Esophagus squamous epithelium (tissue), 5 donors: ENCODE measurements around the gene CMTM6. TPM values are rescaled to one million over a fixed set of nuclear protein-coding genes. Genes with fewer than 3 reads are reported as not detected.

Source experiments
- DNase-seq: peaks from one replicate; lab custom pipeline; 2025; lab: John Stamatoyannopoulos, UW
- H3K27ac ChIP-seq, 4 donors: fragments of 200-600 bp; sonication (generic); one replicate each; pipeline ENCODE4 v1.5.1; 2016 to 2019; ENCODE audit warnings: mild to moderate bottlenecking in 1 of 4
- H3K27me3 ChIP-seq, 4 donors: fragments of 200-600 bp; sonication (generic); 1 replicate in 3 of 4; 2 replicates in 1 of 4; pipeline versions ENCODE4 v1.5.1 to v1.6.0; 2017 to 2021; ENCODE audit warnings: antibody characterized with exemption in 1 of 4
- H3K36me3 ChIP-seq, 3 donors: fragments of 200-600 bp; sonication (generic); one replicate each; pipeline ENCODE4 v1.5.1; 2016 to 2019
- H3K4me1 ChIP-seq, 3 donors: fragments of 200-600 bp; sonication (generic); one replicate each; pipeline ENCODE4 v1.5.1; 2017 to 2019
- H3K4me3 ChIP-seq, 4 donors: fragments of 200-600 bp; sonication (generic); 1 replicate in 3 of 4; 2 replicates in 1 of 4; pipeline ENCODE4 v1.5.1; 2016 to 2019; ENCODE audit warnings: mild to moderate bottlenecking in 2 of 4, moderate library complexity in 1 of 4
- H3K9me3 ChIP-seq, 3 donors: fragments of 200-600 bp; sonication (generic); one replicate each; pipeline ENCODE4 v1.5.1; 2016 to 2019
- POLR2A ChIP-seq, 4 donors: fragments of 450-650 bp; IDR thresholded peaks; one replicate each; pipeline ENCODE4 v1.6.1; 2017; ENCODE audit warnings: antibody characterized with exemption in 4 of 4, mild to moderate bottlenecking in 4 of 4, moderate library complexity in 3 of 4
- WGBS, 2 donors: methylation state at CpG; one replicate each; pipeline ENCODE4 v1.1.5; 2018; 5-methylcytosine and 5-hydroxymethylcytosine counted together
- intact Hi-C: fragments of 100-400 bp; cut with DNase I; formaldehyde crosslinking; loops from one replicate; pipeline ENCODE4 v1.15.0; 2022
- total RNA-seq, 4 donors: library from RNA; depleted of rRNA; stranded (reverse); fragments of >200 nt; gene quantifications; one replicate each; pipeline ENCODE4 v1.1.0, GENCODE V29; 2016
- TF ChIP-seq, protein P1 (sequence below), 6 experiments: fragments of 450-650 bp in 4 of 6; fragments of 200-600 bp in 2 of 6; sonication (generic) in 2 of 6; IDR thresholded peaks; one replicate each; pipeline ENCODE4 v1.5.1; 2016 to 2019; ENCODE audit warnings: antibody characterized with exemption in 6 of 6, mild to moderate bottlenecking in 4 of 6, moderate library complexity in 4 of 6
- donor health status: DM: yes; HTN: yes; CAD: no.

CMTM6 gene
- total RNA-seq, 4 donors from 2014 or later: 36.6 to 70.9 (median 63.9) TPM

DNA sequence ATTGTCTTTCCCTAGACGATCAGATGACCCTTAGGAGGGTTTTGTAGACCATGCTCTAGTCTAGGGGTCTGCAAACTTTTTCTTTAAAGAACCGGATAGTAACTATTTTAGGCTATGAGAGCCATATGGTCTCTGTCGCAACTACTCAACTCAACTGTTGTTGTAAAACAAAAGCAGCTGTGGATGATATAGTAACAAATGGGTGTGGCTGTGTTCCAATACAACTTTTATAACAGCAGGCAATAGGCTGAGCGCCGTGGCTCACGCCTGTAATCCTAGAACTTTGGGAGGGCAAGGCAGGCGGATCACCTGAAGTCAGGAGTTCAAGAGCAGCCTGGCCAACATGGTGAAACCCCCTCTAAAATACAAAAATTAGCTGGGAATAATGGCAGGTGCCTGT, 6.1 kb upstream of the CMTM6 start:
- no peak for TF ChIP-seq POLR2A (IDR thresholded peaks at IDR 0.05)
- no peak overlapping the region for H3K4me3 ChIP-seq
- intact Hi-C loops: no loop called here
- H3K36me3 ChIP-seq: no peaks in the 10 kb centered on the region
- no peaks in the 10 kb centered on the region for H3K9me3 ChIP-seq
- H3K4me1 ChIP-seq: no peaks in the 10 kb centered on the region
- H3K27ac ChIP-seq: no peak overlapping the region
- no peaks in the 10 kb centered on the region for H3K27me3 ChIP-seq
- WGBS, 2 donors: 36 to 68% methylated on average over 6 to 7 of the region's 7 CpGs
- no peak for DNase-seq

DNA sequence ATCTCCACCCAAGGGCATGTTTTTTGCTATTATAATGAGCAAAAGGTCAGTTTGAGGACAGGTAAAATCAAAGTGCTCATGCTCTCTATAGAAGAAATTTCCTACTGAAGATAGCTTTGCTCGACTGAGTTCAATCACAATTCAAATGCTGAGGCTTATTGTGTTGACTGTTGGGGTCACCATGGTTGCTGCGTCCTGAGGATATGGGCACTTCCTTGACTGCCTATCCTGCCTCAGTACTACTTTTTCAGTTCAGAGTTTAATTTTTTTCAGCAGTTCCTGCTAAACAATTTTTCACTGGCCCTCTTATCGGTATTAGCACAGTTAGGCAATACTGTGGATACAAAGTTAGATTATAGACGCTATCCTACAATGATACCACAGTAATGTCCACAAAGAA, 3.8 kb upstream of the CMTM6 start:
- intact Hi-C loops: no loop called here
- H3K4me3 ChIP-seq: no peak overlapping the region
- H3K4me1 ChIP-seq: peaks cover 0 to 13% (median 4%) of the 10 kb centered on the region in 3 donors
- no peak for DNase-seq
- WGBS, 2 donors: 78 to 80% methylated on average over 4 of the region's 4 CpGs
- H3K36me3 ChIP-seq: no peaks in the 10 kb centered on the region
- H3K27me3 ChIP-seq: no peaks in the 10 kb centered on the region
- H3K9me3 ChIP-seq: no peaks in the 10 kb centered on the region
- no peak overlapping the region for H3K27ac ChIP-seq
- no peak for TF ChIP-seq POLR2A (IDR thresholded peaks at IDR 0.05)
- TF ChIP-seq, protein P1, sequence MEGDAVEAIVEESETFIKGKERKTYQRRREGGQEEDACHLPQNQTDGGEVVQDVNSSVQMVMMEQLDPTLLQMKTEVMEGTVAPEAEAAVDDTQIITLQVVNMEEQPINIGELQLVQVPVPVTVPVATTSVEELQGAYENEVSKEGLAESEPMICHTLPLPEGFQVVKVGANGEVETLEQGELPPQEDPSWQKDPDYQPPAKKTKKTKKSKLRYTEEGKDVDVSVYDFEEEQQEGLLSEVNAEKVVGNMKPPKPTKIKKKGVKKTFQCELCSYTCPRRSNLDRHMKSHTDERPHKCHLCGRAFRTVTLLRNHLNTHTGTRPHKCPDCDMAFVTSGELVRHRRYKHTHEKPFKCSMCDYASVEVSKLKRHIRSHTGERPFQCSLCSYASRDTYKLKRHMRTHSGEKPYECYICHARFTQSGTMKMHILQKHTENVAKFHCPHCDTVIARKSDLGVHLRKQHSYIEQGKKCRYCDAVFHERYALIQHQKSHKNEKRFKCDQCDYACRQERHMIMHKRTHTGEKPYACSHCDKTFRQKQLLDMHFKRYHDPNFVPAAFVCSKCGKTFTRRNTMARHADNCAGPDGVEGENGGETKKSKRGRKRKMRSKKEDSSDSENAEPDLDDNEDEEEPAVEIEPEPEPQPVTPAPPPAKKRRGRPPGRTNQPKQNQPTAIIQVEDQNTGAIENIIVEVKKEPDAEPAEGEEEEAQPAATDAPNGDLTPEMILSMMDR (IDR thresholded peaks at IDR 0.05): no peak

DNA sequence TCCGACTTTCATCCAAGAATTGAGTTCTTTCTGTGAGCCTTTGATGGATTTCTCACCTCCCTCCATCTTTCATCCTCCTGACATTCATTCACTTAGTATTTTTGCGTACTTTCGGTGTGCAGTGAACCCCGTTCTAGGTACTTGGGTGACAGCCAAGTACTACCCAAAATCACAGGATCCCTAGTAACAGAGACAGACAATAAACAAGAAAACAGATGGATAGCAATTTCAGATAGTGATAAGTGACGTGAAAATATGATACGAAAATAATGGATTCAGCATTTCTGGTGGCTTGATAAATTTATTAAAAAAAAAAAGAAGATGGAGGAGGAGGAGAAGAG, 264 bp upstream of the CMTM6 start:
- no peak for DNase-seq
- Histone ChIP-seq H3K27ac (peak overlapping the region; percentile 95 to 99 (median 97)), H3K4me1 (peaks cover 0 to 29% (median 17%) of the 10 kb centered on the region in 3 donors), H3K9me3 (no peaks in the 10 kb centered on the region), H3K27me3 (no peaks in the 10 kb centered on the region), H3K4me3 (peak overlapping the region; percentile 73 to 96 (median 95)), H3K36me3 (no peaks in the 10 kb centered on the region)
- WGBS, 2 donors: 1% methylated on average over 4 to 6 of the region's 6 CpGs
- no peak for TF ChIP-seq POLR2A (IDR thresholded peaks at IDR 0.05)
- TF ChIP-seq, protein P1 (IDR thresholded peaks at IDR 0.05): no peak
- intact Hi-C loops: no loop called here

GRCh38 chr3:32501783-32502117, 902 bp downstream of the CMTM6 start:
- H3K27me3 ChIP-seq: no peaks in the 10 kb centered on the region
- TF ChIP-seq, protein P1 (IDR thresholded peaks at IDR 0.05): no peak
- no peak for TF ChIP-seq POLR2A (IDR thresholded peaks at IDR 0.05)
- intact Hi-C loops: no loop called here
- H3K4me3 ChIP-seq: peak overlapping the region; percentile 73 to 96 (median 95)
- 8 to 9% methylated on average over 4 of the region's 4 CpGs for WGBS, 2 donors
- H3K27ac ChIP-seq: peak overlapping the region; percentile 95 to 99 (median 97)
- no peaks in the 10 kb centered on the region for H3K36me3 ChIP-seq
- peaks cover 0 to 31% (median 17%) of the 10 kb centered on the region in 3 donors for H3K4me1 ChIP-seq
- H3K9me3 ChIP-seq: no peaks in the 10 kb centered on the region
- no peak for DNase-seq

- peaks cover 0 to 38% (median 17%) of the 10 kb centered on the region in 3 donors for H3K4me1 ChIP-seq
- H3K4me3 ChIP-seq: peak overlapping the region; percentile 73 to 96 (median 95)
- WGBS, 2 donors: 53 to 70% methylated on average over 24 to 25 of the region's 25 CpGs
- H3K27me3 ChIP-seq: no peaks in the 10 kb centered on the region
- peak overlapping the region in 3 of 4 donors; percentile 95 to 99 (median 97) for H3K27ac ChIP-seq
- no peaks in the 10 kb centered on the region for H3K36me3 ChIP-seq
- TF ChIP-seq POLR2A (IDR thresholded peaks at IDR 0.05): no peak
- TF ChIP-seq, protein P1 (IDR thresholded peaks at IDR 0.05): no peak
- no peak for DNase-seq
- H3K9me3 ChIP-seq: no peaks in the 10 kb centered on the region
- intact Hi-C loops: no loop called here
These were observed 1.5 kb downstream of the CMTM6 start for GRCh38 chr3:32500880-32501782.
